Ovary (tissue), 3 donors: ENCODE results near the gene CD1D.

Source experiments
- CTCF ChIP-seq, 3 donors: fragments of 450-650 bp in 2 of 3; fragments of 200-600 bp in 1 of 3; IDR thresholded peaks; one replicate each; pipeline versions ENCODE4 v1.5.1 to v1.8.0; 2016 to 2022; ENCODE audit warnings: antibody characterized with exemption in 3 of 3, mild to moderate bottlenecking in 1 of 3
- EP300 ChIP-seq: sonication (generic); formaldehyde crosslinking; IDR thresholded peaks from one replicate; pipeline ENCODE4 v1.6.1; 2017; ENCODE audit warnings: antibody characterized with exemption
- POLR2A ChIP-seq: fragments of 450-650 bp; IDR thresholded peaks from one replicate; pipeline ENCODE4 v1.6.1; 2017; ENCODE audit warnings: antibody characterized with exemption, mild to moderate bottlenecking, moderate library complexity
- donor health status: DM: no; HTN: no; CAD: no.

GRCh38 chr1:158147869-158148268 lies 32.8 kb upstream of the CD1D start:
- TF ChIP-seq CTCF (IDR thresholded peaks at IDR 0.05) (no peak), POLR2A (no peak), EP300 (no peak)
